Stimulated activated CD8-positive, alpha-beta memory T cell treated with anti-CD3 and anti-CD28 coated beads, Interleukin-7, amount 100 ng/mL, for 1 hour (primary cell): ENCODE measurements around the gene MAL.
A peak's percentile ranks its signal among the peaks of the same experiment; 100 is the strongest.

Source experiments
- DNase-seq, 2 donors: peaks; one replicate each; pipeline ENCODE4 v3.0.0-alpha.2; 2020; ENCODE audit warnings: low read depth in 2 of 2

The MAL gene

GRCh38 chr2:95025406-95026319 is at the start of gene MAL:
Gene MAL, plus strand, starts transcription at chr2:95025708. Its CDS starts 85 bp downstream, at chr2:95025793.
- peak in 1 of 2 donors; percentile 29 for DNase-seq

GRCh38 chr2:94977826-94978225 is 47.7 kb upstream of the MAL start:
- no peak for DNase-seq

GRCh38 chr2:94978917-94979316 is 46.6 kb upstream of the MAL start:
- no peak for DNase-seq

- DNase-seq, result no peak
Observed at GRCh38 chr2:94979406-94980375, 45.8 kb upstream of the MAL start.

- DNase-seq, result no peak
Observed at GRCh38 chr2:94980406-94980805, 45.1 kb upstream of the MAL start.

- DNase-seq, result no peak
Observed at GRCh38 chr2:94982156-94982555, 43.4 kb upstream of the MAL start.

- DNase-seq, result no peak
Observed at GRCh38 chr2:94982675-94983074, 42.8 kb upstream of the MAL start.

- DNase-seq, result no peak
Observed at GRCh38 chr2:94984964-94985575, 40.4 kb upstream of the MAL start.

GRCh38 chr2:94985636-94986035 is 39.9 kb upstream of the MAL start:
- DNase-seq, result no peak

GRCh38 chr2:94986392-94986963 is 39.0 kb upstream of the MAL start:
- DNase-seq, result no peak

GRCh38 chr2:94987074-94988020 is 38.2 kb upstream of the MAL start:
- DNase-seq, result no peak

GRCh38 chr2:94990956-94991355 is 34.6 kb upstream of the MAL start:
- DNase-seq, result no peak

GRCh38 chr2:94992360-94992759 is 33.1 kb upstream of the MAL start:
- no peak for DNase-seq

- no peak for DNase-seq
Observed at GRCh38 chr2:94993176-94994062, 32.1 kb upstream of the MAL start.

- no peak for DNase-seq
Observed at GRCh38 chr2:94994063-94994913, 31.2 kb upstream of the MAL start.

- no peak for DNase-seq
Observed at GRCh38 chr2:94994914-94995552, 30.5 kb upstream of the MAL start.

GRCh38 chr2:94995553-94996304 is 29.8 kb upstream of the MAL start:
- no peak for DNase-seq
